ENCODE results near the gene IRAK3. TPM values are rescaled to one million over a fixed set of nuclear protein-coding genes. Genes with fewer than 3 reads are reported as not detected.
A peak's percentile ranks its signal among the peaks of the same experiment; 100 is the strongest.

IRAK3 gene
- total RNA-seq, 1 donor from 2014 or later, result 4.8 TPM

GRCh38 chr12:66187821-66188220 is 1.2 kb upstream of the IRAK3 start:
- H3K4me1 ChIP-seq, result peaks cover 28% of the 10 kb centered on the region
- TF ChIP-seq, protein P1, sequence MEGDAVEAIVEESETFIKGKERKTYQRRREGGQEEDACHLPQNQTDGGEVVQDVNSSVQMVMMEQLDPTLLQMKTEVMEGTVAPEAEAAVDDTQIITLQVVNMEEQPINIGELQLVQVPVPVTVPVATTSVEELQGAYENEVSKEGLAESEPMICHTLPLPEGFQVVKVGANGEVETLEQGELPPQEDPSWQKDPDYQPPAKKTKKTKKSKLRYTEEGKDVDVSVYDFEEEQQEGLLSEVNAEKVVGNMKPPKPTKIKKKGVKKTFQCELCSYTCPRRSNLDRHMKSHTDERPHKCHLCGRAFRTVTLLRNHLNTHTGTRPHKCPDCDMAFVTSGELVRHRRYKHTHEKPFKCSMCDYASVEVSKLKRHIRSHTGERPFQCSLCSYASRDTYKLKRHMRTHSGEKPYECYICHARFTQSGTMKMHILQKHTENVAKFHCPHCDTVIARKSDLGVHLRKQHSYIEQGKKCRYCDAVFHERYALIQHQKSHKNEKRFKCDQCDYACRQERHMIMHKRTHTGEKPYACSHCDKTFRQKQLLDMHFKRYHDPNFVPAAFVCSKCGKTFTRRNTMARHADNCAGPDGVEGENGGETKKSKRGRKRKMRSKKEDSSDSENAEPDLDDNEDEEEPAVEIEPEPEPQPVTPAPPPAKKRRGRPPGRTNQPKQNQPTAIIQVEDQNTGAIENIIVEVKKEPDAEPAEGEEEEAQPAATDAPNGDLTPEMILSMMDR (IDR thresholded peaks at IDR 0.05; ENCODE audit: borderline replicate concordance), result no peak
- no peak for DNase-seq
- H3K27ac ChIP-seq (replicated peaks), result peak overlapping the region; percentile 46
- intact Hi-C loops (cut with micrococcal nuclease), result no loop called here
- no peaks in the 10 kb centered on the region for H3K9me3 ChIP-seq (replicated peaks)
- no peak overlapping the region for H3K4me3 ChIP-seq
- no peaks in the 10 kb centered on the region for H3K36me3 ChIP-seq
- H3K27me3 ChIP-seq (ENCODE audit: low read depth), result peaks cover 26% of the 10 kb centered on the region

- TF ChIP-seq, protein P1 (IDR thresholded peaks at IDR 0.05; ENCODE audit: borderline replicate concordance), result no peak
Observed at GRCh38 chr12:66189486-66189843, 451 bp downstream of the IRAK3 start.

GRCh38 chr12:66189889-66190288 is 875 bp downstream of the IRAK3 start:
- peaks cover 20% of the 10 kb centered on the region for H3K27me3 ChIP-seq (ENCODE audit: low read depth)
- peaks cover 28% of the 10 kb centered on the region for H3K4me1 ChIP-seq
- TF ChIP-seq, protein P1 (IDR thresholded peaks at IDR 0.05; ENCODE audit: borderline replicate concordance), result no peak
- no peaks in the 10 kb centered on the region for H3K36me3 ChIP-seq
- H3K4me3 ChIP-seq, result peak overlapping the region; percentile 71
- intact Hi-C loops (cut with micrococcal nuclease), result no loop called here
- no peaks in the 10 kb centered on the region for H3K9me3 ChIP-seq (replicated peaks)
- no peak for DNase-seq
- peak overlapping the region; percentile 96 for H3K27ac ChIP-seq (replicated peaks)

More at GRCh38 chr12:66189486-66189843, 451 bp downstream of the IRAK3 start:
- intact Hi-C loops (cut with micrococcal nuclease), result no loop called here
- peak overlapping the region; percentile 96 for H3K27ac ChIP-seq (replicated peaks)
- H3K4me3 ChIP-seq, result peak overlapping the region; percentile 71
- DNase-seq, result no peak
- peaks cover 28% of the 10 kb centered on the region for H3K4me1 ChIP-seq
- H3K36me3 ChIP-seq, result no peaks in the 10 kb centered on the region
- no peaks in the 10 kb centered on the region for H3K9me3 ChIP-seq (replicated peaks)
- H3K27me3 ChIP-seq (ENCODE audit: low read depth), result peaks cover 20% of the 10 kb centered on the region

DNA sequence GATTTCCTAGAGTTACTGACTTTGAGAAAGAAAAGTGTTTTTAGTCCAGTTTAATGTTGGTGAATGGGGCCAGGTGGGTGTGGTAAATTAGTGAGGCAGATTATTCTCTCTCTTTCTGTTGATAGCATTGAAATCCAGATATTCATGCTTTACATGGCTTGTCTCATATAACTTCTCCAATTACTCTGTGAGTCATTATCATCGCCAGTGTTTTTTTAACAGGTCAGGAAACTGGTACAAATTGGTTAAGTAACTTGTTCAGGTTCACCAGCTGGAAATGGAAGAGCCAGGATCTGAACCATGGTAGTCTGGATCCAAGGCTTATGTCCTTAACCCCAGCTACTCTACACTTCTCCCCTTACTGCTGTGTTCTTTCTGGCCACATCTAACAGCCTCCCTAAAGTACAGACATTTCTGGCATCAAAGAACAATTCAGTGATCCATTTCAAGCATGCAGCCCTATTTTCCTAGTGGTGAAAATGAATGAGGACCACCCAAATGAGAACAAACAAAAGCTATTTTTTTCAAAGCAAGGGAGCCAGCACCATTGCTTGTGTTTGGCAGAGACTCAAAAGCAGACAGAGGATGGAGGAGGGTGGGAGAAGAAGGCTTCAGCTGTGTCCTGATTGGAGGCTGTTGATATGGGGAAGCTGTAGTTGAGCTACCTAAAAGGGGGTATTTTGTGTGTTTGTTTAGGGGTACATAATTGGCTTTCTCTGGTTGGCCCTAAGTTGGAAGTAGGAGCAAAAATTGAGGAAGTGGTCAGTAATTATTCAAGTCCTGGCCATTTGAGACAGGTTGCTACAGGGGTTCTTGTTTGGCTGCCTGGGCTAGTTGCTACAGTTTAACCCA is 1.7 kb downstream of the IRAK3 start:
- peak overlapping the region; percentile 96 for H3K27ac ChIP-seq (replicated peaks)
- intact Hi-C loops (cut with micrococcal nuclease), result no loop called here
- no peaks in the 10 kb centered on the region for H3K36me3 ChIP-seq
- peaks cover 35% of the 10 kb centered on the region for H3K4me1 ChIP-seq
- TF ChIP-seq, protein P1 (IDR thresholded peaks at IDR 0.05; ENCODE audit: borderline replicate concordance), result no peak
- H3K4me3 ChIP-seq, result peak overlapping the region; percentile 71
- DNase-seq, result no peak
- peaks cover 20% of the 10 kb centered on the region for H3K27me3 ChIP-seq (ENCODE audit: low read depth)
- no peaks in the 10 kb centered on the region for H3K9me3 ChIP-seq (replicated peaks)

DNA sequence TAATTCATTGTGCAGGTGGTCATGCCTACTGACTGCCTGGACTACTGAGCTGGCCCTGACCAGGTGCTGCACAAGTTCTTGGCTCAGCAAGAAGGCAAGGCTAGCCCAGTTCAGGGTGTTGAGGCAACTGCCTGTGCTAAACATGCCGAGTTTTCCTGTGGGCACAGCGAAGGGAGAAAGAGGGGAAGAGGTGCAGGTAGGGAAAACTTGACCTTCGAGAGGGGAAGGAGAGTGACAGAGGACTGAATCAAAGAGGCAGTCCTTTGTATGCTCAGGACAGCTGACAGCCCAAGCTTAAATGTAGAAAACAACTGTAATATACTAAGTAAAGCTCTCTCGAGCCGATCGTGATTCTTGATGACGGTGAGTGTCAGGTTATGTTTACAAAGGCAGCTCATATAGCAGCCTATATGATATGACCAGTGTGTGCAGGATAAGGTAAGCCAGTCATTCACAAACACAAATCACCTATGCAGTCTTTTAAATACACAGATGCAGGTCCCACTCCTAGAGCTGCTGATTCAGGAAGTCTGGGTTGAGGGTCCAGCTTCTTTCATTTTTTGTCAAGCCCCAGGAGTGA is 2.6 kb downstream of the IRAK3 start:
- Histone ChIP-seq H3K9me3 (replicated peaks) (no peaks in the 10 kb centered on the region), H3K27ac (replicated peaks) (no peak overlapping the region), H3K27me3 (ENCODE audit: low read depth) (peaks cover 20% of the 10 kb centered on the region), H3K4me1 (peaks cover 43% of the 10 kb centered on the region), H3K36me3 (no peaks in the 10 kb centered on the region), H3K4me3 (peak overlapping the region; percentile 71)
- intact Hi-C loops (cut with micrococcal nuclease), result no loop called here
- TF ChIP-seq, protein P1 (IDR thresholded peaks at IDR 0.05; ENCODE audit: borderline replicate concordance), result no peak
- DNase-seq, result no peak
